GM19239 (cell line): Measurements from ENCODE around the gene TBCA.
A peak's percentile ranks its signal among the peaks of the same experiment; 100 is the strongest.
"Not testable (repeated sequence)": the region's sequence is repeated elsewhere in the genome, so short reads cannot be mapped to it uniquely, and the experiment has no call there.

Experiments used
- DNase-seq: peaks from one replicate; pipeline ENCODE4 v3.0.0; 2011; ENCODE audit warnings: low spot score; ENCODE audit not compliant: insufficient read length
- FAIRE-seq: peaks from 2 replicates; lab custom pipeline; 2011; peaks lifted over from hg19 to GRCh38; lab: Jason Lieb, UNC

Gene TBCA

DNA sequence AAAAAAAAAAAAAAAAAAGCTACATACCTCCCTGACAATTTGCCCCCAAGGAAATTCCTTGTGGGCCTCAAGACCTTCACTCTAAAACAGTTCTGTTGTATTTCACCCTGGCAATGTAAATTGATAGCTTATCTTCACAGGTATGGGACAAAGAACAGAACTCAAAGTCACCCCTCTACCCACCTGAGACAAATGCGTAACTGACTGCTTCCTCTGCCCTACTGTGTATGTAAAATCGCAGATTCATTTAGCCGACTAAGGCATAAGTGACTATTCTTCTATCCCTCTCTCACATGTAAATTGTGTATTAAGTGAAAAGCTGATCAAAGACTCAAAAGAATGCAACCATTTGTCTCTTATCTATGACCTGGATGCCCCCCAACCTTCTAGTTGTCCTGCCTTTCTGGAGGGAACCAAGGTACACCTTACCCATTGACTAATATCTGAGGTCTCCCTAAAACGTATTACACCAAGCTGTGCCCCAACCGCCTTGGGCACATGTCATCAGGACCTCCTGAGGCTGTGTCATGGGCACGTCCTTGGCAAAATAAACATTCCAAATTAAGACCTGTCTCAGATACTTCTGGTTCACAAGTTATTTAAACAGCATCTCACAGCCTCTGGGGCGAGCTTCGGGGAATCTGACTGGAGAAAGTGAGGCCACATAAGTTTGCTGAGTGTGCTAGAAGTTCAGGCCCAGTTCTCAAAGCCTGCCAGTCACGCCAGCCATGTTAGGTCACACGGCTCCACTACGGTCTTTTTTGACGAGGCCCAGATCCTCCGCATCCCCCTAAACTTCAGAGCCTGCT, 954 bp downstream of the TBCA start:
- FAIRE-seq = peak; percentile 26
- no peak for DNase-seq

DNA sequence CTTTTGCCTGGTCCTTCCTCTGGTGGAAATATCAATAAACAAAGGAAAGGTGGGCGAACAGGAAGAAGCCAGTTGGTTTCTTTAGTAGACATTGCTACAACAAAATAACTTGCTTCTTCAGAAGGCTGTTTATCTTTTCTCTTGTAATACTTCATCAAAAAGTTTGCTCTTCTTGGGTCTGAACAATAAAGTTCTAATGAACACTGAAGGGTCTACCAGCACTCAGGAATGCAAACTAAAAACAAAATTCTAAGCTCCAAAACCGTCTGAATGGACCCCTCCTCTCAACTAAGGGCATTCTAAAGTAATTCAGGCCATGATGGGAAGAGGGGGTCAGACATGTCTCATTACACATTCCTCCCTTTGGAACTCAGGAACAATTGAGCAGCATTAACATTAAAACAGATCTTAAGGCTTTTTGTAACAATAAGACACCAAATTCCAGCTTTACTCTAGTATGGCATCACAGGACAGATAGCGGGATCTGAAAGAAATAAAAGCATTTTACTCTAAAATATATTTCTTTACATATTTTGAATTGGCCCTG, 2.3 kb downstream of the TBCA start:
- FAIRE-seq (no peak), DNase-seq (no peak)

DNA sequence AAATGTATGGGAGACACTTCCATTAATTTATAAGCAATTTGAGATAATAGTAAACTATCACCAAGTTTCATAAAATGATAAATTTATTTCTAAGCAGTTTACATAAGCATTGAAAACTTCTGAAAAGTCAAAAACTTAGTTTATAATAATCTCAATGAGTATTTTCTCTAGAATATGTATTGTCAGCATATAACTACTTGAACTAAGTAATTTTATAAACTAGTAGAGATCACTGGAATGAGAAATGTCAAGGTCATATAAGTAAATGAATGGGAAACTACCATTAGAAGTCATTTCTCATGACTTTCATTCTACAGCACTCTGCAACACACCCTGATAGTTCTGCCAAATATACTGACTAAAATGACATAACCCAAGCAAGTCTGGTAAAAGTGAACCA, 3.4 kb downstream of the TBCA start:
- no peak for DNase-seq
- no peak for FAIRE-seq

DNA sequence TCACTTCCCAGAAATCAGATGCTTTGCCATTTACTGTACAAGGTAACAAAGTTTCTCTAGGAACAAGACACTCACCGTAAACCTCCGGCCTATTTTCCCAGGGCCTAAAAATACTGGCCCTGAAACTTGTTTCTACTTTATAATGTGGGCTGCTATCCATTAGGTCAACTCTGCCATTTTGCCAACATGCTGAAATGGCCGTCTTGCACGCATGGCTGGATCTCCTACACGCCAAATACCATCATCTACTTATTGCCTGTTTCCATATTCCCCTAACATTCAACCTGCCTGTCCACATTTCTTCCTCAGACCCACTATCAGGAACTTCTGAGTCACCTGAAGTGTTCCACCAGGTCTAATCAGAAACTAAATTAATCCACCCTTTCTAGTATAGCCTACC, 4.7 kb downstream of the TBCA start:
- DNase-seq (no peak), FAIRE-seq (no peak)

DNA sequence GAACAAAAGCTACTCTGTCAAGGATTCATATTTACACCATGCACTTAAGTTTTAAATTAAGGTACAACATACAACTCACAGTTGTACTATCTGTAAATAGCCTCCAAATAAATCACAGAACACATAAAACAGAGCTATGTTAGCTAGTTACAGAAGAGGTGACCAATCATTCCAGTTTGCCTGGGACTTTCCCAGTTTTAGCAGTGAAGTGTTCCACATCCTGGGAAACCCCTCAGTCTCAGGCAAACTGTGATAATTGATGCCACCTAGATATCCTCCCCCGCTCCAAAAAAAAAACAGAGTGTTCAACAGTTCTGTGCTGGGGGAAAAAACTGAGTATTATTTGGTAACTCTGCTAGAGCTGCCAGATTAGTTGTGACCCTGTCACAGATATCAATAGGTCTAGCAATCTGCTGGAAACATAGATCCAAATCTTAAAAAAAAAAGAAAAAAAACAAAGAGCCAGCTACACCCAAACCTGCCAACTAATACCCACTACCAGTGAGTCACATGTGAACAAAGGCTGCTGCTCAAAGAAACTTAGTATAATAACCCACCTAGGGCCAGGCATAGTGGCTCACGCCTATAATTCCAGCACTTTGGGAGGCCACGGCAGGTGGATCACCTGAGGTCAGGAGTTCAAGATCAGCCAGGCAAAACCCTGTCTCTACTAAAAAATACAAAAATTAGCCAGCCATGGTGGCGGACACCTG, 5.7 kb downstream of the TBCA start:
- FAIRE-seq = peak; percentile 73
- DNase-seq = no peak

DNA sequence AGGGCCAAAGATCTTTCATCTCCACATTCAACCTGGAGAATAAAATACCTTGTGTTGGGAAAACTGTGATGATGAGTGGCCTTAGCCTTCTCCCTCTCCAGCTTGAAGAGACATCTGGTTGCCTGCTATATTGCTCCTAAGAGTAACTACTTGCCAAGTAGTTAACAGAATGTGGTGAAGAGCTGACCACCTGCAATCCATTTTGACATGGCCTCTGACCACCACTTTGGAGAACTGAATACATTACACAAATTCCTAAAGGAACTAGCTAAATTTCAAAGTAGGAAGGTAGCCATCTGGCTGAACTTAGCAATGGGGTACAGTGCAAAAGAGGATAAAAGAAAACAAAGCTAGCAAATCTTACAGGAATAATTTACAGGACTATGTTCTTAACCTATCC, 7.2 kb downstream of the TBCA start:
- FAIRE-seq (peak; percentile 31), DNase-seq (no peak)

DNA sequence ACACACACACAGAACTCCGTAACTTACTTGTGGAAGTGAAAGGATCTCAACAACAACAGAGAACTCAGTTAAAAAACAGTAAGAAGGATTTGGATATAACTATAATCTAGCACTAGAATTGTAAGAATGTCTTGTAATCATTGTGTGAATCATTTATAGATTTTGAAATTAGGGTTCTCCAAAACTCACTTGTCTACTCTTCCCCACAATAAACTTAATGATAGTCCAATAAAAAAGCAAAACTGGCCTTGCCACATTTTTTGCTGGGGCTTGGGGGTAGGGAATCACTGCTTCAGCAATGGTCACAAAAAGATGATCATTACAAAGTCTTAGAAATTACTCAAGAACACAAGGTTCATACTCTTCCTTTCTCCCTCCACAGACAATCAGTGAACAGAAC, 8.8 kb downstream of the TBCA start:
- DNase-seq (no peak), FAIRE-seq (no peak)

DNA sequence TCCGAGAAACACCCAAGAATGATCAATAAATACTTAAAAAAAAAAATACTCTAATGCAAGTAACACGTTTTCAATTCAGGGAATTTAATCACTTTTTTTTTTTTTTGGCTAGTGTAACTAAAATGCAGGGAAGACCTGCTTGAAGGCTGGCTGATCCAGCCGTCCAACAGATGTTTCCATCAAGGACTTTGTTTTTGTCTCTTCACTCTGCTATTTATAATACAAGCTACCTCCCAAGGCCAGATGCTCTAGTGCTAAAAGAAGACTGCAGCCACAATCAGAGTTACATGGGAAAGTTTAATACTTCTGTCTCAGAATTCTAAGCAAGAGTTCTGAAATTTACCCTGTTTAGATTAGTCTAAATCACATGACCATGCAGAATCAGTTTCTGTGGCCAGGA, 14.5 kb downstream of the TBCA start:
- no peak for FAIRE-seq
- no peak for DNase-seq

DNA sequence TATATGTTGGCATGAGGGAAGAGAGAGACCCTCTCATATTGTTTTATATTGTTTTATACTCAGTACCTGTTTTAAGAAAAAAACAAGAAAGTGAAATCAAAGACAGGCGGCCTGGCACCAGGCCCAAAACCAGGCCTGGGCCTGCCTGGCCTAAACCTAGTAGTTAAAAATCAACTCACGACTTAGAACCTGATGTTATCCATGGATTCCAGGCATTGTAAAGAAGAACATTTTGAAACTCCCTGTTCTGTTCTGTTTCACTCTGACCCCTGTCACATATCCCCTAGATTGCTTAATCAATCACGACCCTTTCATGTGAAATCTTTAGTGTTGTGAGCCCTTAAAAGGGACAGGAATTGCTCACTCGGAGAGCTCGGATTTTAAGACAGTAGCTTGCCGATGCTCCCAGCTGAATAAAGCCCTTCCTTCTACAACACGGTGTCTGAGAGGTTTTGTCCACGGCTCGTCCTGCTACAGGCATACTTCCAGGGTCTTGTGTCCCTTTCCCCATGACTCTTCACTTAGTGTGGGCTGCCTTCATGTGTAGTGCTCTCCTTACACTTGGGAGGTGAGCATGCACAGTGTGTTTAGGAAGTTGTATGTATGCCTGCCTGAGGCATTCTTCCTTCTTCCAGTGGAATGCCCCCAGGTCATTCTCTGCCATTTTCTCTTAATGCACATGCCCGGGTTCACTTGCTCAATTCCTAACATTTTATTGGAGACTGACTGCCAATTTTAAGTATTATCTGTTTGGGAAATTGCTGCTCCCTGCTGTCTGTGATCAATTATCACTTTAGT, 17.8 kb downstream of the TBCA start:
- DNase-seq = no peak
- FAIRE-seq = no peak

DNA sequence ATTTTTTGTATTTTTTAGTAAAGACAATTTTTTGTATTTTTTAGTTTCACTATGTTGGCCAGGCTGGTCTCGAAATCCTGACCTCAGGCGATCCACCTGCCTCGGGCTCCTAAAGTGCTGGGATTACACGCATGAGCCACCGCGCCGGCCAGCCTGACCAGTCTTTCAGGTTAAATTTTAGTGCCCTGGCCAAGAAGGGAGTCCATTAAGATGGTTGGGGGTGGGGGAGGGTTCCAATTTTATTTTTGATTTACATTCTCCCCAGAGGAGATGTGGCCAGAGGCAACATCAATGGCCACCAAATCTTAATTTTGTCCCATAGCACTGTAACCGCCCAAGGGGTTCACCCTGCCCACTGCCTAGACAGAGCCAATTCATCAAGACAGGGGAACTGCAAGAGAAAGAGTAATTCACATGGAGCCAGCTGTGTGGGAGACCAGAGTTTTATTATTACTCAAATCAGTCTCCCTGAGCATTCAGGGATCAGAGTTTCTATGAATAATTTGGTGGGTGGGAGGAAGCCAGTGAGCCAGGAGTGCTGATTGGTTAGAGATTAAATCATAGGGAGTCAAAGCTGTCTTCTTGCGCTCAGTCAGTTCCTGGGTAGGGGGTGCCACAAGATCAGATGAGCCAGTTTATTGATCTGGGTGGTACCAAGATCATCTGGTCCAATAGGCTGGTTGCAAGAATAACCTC, 24.7 kb downstream of the TBCA start:
- FAIRE-seq (no peak), DNase-seq (no peak)

DNA sequence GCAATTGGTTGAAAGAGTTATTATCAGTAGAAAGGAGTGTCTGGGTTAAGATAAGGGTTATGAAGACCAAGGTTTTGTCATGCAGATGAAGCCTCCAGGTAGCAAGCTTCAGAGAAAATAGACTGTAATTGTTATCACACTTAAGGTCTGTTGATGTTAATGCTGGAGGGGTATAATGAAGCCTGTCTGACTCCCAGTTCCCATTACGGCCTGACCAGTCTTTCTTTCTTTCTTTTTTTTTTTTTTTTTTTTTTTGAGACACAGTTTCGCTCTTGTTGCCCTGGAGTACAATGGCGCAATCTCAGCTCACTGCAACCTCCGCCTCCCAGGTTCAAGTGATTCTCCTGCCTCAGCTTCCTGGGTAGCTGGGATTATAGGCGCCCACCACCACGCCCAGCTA, 25.2 kb downstream of the TBCA start:
- FAIRE-seq, DNase-seq: not testable (repeated sequence)

DNA sequence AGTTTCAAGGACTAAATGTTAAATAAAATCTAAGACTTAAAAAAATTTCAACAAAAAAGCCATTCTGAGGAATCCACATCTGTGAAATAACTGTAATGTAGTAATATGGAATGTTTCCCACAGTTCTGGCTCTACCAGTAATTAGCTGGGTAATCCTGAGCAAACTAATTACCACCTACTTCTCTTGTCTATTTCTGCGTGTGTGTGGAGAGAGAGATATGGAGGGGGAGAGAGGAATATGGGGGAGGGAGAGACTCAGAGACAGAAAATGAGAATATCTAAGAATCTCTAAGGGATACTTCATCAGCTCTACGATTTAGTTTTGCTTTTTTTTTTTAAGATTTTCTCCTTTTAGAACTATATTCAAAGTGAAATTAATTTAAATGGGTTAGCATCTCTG, 28.0 kb downstream of the TBCA start:
- FAIRE-seq (peak; percentile 14), DNase-seq (no peak)

DNA sequence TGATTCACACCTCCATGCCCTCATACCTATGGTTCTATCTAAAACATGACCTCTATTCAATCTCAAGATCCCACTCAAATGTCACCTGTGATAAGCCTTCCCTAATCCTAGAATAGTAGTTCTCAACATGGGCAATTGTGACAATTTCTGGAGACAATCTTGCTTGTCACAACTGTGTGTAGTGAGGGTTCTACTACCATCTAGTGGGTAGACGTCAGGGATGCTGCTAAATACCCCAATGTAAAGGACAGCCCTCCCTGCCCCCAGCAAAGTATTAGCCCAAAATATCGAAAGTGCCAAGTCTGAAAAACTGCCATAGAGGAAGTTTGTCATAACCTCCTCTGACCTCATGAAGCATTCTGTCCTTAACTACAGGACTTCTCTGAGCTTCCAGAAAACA, 32.0 kb downstream of the TBCA start:
- FAIRE-seq (no peak), DNase-seq (no peak)

DNA sequence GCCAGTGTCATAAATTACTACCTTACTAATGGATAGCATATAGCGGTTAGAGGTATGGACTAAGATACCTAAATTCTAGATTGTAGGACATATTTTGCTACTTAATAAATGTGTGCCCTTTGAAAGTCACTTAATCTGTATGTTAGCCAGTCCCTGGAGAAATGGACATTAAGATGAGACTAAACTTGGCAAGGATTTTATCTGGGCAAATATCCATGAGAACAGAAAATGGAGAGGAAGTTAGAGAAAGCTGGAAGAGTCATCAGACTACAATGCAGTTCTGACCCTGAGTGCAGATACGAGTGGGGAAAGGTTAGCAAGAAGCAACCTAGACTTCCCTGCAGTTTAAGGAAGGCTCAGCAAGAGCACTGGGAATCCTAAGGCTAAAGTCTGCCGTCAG, 33.0 kb downstream of the TBCA start:
- DNase-seq (no peak), FAIRE-seq (no peak)

DNA sequence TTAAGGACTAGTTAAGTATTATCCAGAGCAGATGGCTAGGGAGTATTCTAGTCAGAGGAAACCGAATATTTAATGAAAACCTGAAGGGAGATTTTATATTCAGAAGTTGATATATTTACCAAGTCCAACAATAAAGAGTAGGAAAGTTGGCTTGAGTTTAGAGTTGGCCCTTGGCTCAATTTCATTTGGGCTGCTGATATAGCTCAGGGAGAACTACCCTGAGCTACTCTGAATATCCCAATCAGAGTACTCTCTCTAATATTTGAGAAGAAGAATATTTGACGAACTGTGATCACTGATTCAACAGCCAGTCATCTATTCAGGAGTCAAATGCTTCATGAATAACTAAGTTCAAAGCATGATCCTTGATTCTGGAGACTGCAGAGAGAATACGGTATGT, 34.5 kb downstream of the TBCA start:
- FAIRE-seq = no peak
- DNase-seq = no peak

DNA sequence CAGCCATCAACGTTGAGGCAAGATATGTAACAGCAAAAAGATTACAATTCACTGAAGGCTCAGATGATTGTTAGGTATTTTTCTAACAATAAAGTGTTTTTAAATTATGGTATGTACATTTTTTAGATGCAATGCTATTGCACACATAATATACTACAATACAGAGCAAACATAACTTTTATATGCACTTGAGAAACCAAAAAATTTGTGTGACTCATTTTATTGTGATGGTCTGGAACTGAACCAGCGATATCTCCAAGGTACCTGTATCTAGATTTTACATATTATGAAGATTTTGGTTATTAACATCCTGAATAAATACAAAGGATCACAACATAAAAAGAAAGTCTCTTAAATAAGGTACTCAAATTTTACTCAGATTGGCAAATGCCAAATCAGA, 41.3 kb downstream of the TBCA start:
- FAIRE-seq = no peak

DNA sequence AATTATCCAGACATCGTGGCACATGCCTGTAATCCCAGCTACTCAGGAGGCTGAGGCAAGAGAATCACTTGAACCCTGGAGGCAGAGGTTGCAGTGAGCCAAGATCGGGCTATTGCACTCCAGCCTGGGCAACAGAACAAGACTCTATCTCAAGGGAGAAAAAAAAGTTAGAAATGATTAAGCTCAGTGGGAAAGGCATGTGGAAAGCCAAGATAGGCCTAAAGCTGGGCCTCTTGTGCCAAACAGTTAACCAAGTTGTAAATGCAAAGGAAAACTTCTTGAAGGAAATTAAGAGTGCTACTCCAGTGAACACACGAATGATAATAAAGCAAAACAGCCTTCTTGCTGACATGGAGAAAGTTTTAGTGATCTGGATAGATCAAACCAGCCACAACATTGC, 43.0 kb downstream of the TBCA start:
- FAIRE-seq = no peak

More for the DNA sequence above, 41.3 kb downstream of the TBCA start:
- DNase-seq = no peak

DNA sequence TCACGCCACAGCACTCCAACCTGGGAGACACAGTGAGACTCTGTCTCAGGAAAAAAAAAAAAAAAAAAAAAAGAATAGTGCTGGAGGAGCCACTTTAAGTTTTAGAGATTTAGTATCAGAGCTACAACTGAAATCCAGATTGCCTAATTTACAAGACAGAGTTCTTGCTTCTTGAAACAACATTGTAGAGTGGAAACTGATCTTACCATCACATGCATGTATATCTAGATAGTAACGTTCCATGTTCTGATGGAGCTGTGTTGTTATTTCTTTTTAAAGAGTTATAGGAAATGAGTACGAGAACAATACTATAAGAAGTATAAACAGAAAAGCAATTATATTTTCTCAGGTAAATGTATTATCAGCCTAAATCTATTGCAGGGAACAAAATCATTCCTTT, 48.9 kb downstream of the TBCA start:
- FAIRE-seq (peak; percentile 18), DNase-seq (no peak)

More for the DNA sequence above, 43.0 kb downstream of the TBCA start:
- DNase-seq = no peak

DNA sequence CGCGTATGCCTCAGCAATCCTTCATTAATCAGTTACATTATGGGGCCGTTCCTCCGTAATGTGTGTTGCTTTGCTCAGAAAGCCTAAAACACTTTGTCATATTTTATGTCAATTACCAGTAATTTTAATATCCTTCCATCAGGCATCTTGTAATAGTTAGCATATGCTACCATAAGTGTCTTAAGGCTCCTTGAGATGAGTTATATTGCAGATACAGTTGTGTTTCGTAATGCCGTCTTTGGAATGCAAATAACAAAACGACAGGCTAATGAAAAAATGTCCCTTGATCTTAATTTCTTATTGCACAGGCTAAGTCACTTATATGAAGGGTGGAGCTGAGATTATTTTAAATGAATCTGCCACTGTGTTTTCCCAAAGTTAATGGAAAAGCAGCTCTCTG, 50.5 kb downstream of the TBCA start:
- DNase-seq (no peak), FAIRE-seq (no peak)

DNA sequence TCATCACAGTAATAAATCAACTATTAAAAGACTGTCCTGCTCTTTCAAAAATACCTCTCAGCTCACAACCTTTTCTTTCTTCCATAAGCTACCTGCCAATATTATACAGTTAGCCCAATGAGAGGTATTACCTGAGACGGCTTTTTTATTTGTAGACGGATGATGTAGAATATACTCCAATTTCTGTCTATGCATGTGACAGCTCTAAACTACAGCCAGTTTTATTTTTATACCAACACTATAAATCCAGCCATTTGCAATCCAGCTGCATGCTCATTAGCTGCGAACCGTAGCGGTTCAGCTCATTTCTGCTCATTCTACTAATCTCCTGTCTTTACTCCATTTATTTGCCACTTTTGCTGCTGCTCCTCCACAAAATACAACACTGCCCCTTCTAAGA, 51.2 kb downstream of the TBCA start:
- DNase-seq (no peak), FAIRE-seq (no peak)
